HG02938 (cell line): ENCODE data around the gene CPLANE2.

Experiments used
- ATAC-seq: cut with Tn5 transposase; IDR thresholded peaks from one replicate; pipeline ENCODE4 v1.9.1; 2021; ENCODE audit warnings: mild to moderate bottlenecking, moderate library complexity; ENCODE audit not compliant: unreplicated experiment

Gene CPLANE2

DNA sequence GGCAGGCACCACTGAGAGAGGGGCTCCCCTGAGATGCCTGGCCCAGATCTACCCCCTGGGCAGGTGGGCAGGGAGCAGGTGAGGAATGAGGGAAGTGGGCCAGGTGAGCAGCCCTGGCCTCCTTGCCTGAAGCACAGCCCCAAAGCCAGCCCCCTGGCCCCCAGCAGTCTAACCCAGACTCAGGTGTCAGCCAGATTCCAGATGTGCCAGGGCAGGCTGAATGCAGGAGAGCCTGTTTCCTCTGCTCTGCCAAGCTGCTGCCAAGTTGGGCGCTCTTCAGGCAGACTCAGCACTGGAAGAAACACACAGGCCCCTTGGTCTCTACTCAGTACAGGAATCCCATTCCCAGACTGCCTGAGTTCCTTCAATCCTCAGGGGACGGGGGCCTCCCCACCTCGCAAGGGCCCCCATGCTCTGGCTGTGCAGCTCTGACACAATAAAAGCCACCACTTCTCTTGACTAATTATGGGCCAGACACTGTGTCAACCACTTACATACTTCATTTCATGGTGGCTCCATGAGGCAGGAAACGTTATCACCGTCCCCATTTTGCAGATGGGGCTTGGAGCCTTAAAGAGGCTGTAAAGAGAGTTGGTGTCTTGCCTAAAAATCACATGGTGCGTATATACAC lies 45.0 kb downstream of the CPLANE2 start:
- no peak for ATAC-seq

DNA sequence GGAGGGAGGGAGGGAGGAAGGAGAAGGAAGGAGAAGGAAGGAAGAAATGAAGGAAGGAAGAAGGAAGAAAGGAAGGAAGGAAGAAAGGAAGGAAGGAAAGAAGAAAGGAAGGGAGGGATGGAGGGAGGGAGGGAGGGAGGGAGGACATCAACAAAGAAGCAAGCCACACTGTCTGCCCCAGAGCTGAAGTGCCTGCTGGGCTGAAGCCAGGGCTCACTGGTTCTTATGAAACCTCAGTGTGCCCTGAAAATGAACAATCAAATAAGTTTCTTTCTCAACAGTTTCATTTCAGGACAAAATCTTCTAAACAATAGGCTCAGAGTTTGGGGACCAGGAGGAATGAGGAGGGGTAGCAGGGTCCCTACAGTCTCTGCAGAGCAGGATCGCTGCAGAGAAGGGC lies 45.7 kb downstream of the CPLANE2 start:
- ATAC-seq, result no peak

DNA sequence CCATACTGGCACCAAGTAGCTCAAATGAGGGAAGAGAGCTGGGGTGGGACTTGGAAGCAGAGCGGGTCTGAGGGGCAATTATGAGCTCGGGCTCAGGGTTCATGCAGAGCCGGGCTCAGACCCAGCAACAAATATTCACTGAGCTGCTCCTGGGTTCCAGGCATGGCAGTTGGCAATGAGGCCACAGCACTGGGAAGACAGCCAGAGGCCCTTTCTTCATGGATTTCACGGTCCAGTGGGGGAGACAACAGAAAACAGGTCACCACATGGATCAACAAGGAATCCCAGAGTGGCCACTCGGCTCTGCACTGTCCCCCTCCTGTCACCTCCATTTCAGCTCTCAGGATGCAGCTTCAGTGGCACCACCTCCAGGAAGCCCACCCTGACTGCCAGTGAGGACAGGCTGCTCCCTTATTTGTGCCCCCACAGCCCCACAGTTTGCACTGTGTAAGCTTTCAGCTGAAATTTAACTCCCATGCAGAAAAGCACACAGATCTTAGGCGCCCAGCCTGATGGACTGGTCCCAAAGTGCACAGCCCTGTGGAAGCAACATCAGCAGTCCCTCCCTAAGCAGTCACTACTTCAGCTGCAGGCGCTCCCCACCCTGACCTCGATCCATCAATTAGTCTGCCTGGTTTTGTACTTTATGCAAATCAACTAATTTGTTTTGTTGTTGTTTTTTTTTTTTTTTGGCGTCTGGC lies 46.9 kb downstream of the CPLANE2 start:
- no peak for ATAC-seq

DNA sequence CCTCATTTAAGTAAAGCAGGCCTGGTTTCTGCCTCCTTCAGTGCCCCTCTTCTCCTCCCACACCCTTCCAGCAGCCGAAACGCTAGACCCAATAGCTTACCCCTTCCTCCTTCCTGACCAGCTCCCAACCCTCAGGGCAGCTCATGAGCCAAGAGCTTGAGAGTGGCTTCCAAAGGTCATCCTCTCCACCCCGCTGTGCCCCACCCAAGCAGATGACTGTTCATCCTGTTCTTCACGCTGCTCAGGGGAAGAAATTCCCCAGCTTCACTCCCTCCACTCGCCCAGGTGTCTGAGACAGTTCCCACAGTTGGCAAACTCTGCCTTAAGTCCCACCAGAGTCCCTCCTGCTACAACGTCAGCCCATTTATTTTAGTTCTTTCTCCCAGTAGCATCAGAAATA lies 48.0 kb downstream of the CPLANE2 start:
- ATAC-seq, result no peak

DNA sequence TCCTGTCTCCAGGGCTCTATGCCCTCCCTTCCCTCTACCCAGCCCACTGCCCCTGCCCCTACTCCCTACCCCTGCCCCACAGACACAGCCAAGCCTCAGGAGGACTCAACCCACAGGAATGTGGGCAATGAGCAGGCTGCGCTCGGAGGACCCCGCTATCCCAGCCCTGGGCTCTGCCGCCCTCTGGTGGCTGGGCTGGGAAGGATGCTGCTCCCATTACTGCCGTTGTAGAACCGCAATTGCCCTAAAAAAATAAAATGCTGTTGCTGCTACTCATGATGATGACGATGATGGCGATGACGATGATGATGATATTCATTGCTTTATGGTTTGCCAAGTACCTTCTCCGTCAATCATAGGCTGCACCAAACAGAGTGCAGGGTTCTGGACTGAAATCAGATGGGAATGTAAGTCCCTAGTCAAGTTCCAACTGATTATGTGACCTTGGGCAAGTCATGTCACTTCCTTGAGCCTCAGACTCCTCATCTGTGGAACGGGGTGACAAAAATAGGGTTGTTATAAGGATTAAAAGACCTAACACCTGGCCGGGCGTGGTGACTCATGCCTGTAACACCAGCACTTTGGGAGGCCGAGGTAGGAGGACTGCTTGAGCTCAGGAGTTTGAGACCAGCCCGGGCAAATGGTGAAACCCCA lies 49.1 kb downstream of the CPLANE2 start:
- no peak for ATAC-seq

DNA sequence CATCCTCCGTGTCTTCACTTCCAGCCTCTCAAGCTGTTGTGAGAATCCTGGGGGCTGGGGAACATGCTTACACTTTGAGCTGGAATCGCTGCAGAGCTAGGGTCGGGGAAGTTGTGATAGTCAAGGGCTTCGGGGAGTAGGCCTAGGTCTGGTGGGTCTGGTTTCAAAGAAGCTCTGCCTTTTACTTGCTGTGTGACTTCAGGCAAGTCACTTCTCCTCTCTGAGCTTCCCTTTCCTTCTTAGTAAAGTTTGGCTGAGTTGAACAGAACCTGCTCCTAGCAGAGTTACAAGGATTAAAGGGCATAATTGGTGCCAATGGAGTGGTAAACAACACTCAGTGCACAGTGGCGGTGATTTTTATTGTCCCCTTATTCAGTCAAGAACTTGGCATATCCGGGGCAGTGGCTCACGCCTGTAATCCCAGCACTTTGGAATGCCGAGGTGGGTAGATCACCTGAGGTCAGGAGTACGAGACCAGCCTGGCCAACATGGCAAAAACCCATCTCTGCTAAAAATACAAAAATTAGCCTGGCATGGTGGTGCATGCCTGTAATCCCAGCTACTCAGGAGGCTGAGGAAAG lies 50.2 kb downstream of the CPLANE2 start:
- ATAC-seq, result no peak

DNA sequence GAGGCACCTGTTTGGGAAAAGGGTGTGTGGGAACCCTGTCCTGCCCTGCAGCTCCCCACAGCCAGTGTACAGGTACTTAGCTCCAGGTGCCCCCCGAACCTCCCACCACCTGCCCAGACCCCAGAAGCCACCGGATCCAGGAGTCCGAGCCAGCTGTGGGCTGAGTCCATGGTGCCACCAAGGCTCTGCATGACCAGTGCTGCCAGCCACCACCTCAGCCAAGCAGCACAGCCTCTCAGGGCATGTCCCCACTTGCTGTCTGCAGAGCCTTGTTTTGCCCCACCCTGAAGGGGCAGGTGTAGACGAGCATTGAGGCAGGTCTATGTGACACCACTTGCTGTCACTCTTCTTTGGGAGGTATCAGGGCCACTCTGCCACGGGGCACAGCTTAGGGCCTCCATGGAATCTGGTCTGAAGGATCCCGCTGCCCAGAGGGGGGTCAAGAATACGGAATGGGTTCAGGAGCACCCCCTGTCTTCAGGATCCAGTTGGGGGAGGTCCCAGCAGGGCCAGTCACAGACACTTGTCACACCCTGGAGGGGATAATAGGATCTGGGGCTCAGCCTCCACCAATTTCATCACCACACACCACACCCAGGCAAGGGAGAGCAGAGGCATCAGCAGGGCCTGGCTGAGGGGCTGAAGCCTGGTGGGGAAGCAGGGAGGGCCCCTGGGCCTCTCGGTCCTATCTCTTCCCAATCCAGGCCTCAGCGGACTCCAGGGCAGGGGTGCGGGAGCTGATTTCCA lies 52.3 kb downstream of the CPLANE2 start:
- no peak for ATAC-seq

DNA sequence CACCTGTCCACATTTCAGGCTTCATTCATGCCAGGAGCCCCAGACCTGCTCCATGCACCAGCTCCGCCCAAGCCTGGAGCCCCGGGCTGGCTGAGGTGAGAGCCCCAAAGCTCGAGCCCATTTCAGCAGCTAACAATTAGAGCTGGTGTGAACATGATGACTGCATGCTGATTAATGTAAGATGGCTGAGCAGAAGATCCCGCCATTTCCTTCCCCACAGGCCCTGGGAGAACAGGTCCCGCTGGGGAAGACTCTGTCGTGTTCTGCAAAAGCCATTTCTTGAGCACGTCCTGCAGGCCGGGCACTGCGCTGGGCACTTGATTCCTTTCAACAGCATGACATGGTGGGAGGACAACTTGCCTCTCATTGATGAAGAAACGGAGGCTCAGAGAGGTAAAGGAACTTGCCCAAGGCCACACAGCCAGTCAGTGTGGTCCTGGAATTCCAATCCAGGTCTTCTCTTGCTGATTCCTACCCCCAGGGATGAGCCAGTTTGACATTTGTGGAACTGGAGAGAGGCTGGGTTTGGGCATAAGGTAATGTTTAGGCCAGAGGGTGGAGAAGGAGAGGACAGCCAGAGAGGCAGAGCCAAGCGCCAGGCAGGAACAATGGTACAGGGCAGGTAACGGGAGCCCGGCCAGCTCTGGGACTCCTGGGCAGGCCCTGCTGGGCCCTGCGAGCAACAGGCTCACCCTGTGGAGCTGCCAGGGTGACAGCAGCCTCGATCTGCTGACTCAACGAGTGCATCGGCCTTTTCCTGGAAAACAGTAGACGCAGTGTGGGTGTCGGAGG lies 53.0 kb downstream of the CPLANE2 start:
- ATAC-seq, result no peak

DNA sequence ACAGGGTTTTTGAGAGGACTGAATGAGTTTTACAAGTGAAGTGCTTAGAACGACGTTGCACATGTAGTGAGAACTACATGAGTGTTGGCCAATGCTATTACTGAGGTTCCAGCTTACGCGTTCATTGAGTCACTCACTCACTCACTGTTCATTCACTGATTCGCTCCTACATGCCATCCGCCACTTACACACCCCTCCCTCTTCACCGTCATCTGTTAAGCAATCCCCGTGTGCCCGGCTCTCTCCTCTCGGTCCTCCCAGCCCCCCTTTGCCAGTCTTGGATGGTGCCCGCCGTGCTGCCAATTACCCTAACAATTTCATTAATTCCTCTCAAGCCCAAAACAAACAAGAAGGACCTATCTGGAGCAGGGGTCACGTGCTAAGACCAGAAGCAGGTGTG lies 53.8 kb downstream of the CPLANE2 start:
- no peak for ATAC-seq

DNA sequence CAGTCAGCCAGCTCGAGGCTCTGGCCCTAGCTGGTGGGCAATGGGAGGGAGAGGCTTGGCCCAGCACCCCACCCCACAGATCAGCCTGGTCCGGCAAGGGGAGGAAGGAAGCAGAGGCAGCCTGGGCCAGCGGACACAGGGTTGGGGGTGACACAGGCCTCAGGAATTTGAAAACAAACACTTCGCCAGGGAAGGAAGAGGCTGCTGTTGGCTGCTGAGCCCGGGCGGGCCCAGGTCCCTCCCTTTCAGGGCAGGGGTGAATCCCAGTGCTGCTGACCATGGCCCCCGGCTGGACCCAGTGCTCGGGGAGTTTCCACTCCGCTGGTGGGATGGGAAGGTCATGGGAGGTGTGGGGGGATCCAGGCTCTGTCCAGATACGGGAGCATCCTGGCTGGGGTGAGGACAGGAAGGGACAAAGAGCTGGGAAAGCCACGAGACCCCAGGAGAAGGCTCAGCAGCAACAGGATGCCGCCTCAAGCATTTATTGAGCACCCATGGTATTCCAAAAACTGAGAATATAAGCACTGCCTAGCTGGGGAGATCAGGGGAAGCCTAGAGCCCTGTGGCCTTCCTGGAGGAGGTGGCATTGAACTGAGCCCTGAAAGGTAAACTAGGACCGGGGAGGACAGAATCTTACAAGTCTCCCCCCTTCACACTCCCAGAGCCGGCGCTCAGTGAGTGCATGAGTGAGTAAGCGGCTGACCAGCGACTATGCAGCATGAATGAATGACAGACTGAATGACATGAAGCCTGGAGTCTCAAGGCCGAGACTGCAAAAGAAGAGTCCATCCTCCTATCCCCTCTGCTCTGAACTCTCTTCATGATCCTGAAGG lies 54.9 kb downstream of the CPLANE2 start:
- no peak for ATAC-seq
